Stimulated activated CD8-positive, alpha-beta memory T cell treated with anti-CD3 and anti-CD28 coated beads, Interleukin-4, amount 100 ng/mL, for 4 hours (primary cell): ENCODE results near the gene ALKBH4.
A peak's percentile ranks its signal among the peaks of the same experiment; 100 is the strongest.
"Not testable (repeated sequence)": the region's sequence is repeated elsewhere in the genome, so short reads cannot be mapped to it uniquely, and the experiment has no call there.

Experiments used
- DNase-seq, 2 donors: peaks; one replicate each; pipeline ENCODE4 v3.0.0-alpha.2; 2020; ENCODE audit warnings: low read depth in 2 of 2, low spot score in 1 of 2

ALKBH4 gene

GRCh38 chr7:102464577-102465280 is at the start of gene ALKBH4, which contains the start of gene LRWD1:
ALKBH4 (minus strand) TSS chr7:102464863; CDS start chr7:102464836, 27 bp downstream.
LRWD1 (plus strand) TSS chr7:102464984; CDS start chr7:102465081, 97 bp downstream.
- DNase-seq: peak; percentile 83 to 90

GRCh38 chr7:102512642-102513221 is 48.1 kb upstream of the ALKBH4 start:
- not testable (repeated sequence) for DNase-seq

GRCh38 chr7:102511860-102512522 is 47.3 kb upstream of the ALKBH4 start:
- DNase-seq: not testable (repeated sequence)

- not testable (repeated sequence) for DNase-seq
Observed at GRCh38 chr7:102510575-102510974, 45.9 kb upstream of the ALKBH4 start.

GRCh38 chr7:102507410-102508088 is 42.9 kb upstream of the ALKBH4 start:
- not testable (repeated sequence) for DNase-seq

GRCh38 chr7:102505298-102506185 is 40.9 kb upstream of the ALKBH4 start:
- not testable (repeated sequence) for DNase-seq

- DNase-seq: not testable (repeated sequence)
Observed at GRCh38 chr7:102503141-102503540, 38.5 kb upstream of the ALKBH4 start.

GRCh38 chr7:102498321-102498720 is 33.7 kb upstream of the ALKBH4 start:
- not testable (repeated sequence) for DNase-seq

- DNase-seq: not testable (repeated sequence)
Observed at GRCh38 chr7:102497308-102497707, 32.6 kb upstream of the ALKBH4 start.

- not testable (repeated sequence) for DNase-seq
Observed at GRCh38 chr7:102496861-102497260, 32.2 kb upstream of the ALKBH4 start.

GRCh38 chr7:102494473-102495149 is 29.9 kb upstream of the ALKBH4 start:
- not testable (repeated sequence) for DNase-seq

GRCh38 chr7:102494026-102494425 is 29.4 kb upstream of the ALKBH4 start:
- not testable (repeated sequence) for DNase-seq

GRCh38 chr7:102493220-102493935 is 28.7 kb upstream of the ALKBH4 start:
- DNase-seq: not testable (repeated sequence)

GRCh38 chr7:102490529-102491075 is 25.9 kb upstream of the ALKBH4 start:
- not testable (repeated sequence) for DNase-seq

- not testable (repeated sequence) for DNase-seq
Observed at GRCh38 chr7:102484317-102484716, 19.7 kb upstream of the ALKBH4 start.

GRCh38 chr7:102481962-102482361 is 17.3 kb upstream of the ALKBH4 start:
- DNase-seq: not testable (repeated sequence)

GRCh38 chr7:102479982-102480637 is 15.4 kb upstream of the ALKBH4 start:
- not testable (repeated sequence) for DNase-seq

GRCh38 chr7:102479209-102479584 is 14.5 kb upstream of the ALKBH4 start:
- not testable (repeated sequence) for DNase-seq
